ENCODE data around the gene SOS2. TPM values are rescaled to one million over a fixed set of nuclear protein-coding genes. Genes with fewer than 3 reads are reported as not detected.

SOS2 gene
- total RNA-seq, 2 donors from 2014 or later: 22.6 to 41.4 TPM

GRCh38 chr14:50109342-50109741, 122.0 kb downstream of the SOS2 start:
- WGBS: 65% methylated on average over 6 of the region's 6 CpGs
- H3K9me3 ChIP-seq: no peaks in the 10 kb centered on the region
- no peak overlapping the region for H3K27ac ChIP-seq
- H3K27me3 ChIP-seq (replicated peaks; ENCODE audit: insufficient read depth): no peaks in the 10 kb centered on the region
- H3K4me3 ChIP-seq: no peak overlapping the region
- no peaks in the 10 kb centered on the region for H3K4me1 ChIP-seq (replicated peaks)
- TF ChIP-seq POLR2AphosphoS5 (IDR thresholded peaks at IDR 0.05) (no peak), POLR2A (IDR thresholded peaks at IDR 0.05) (no peak)
- H3K36me3 ChIP-seq: no peaks in the 10 kb centered on the region
- intact Hi-C loops (cut with DNase I): loop anchor here (10.0 kb wide), 1 partner anchor 215 kb away; the partner anchor contains the start of gene ARF6
- DNase-seq (ENCODE audit: low spot score): no peak

GRCh38 chr14:50107850-50108249, 123.5 kb downstream of the SOS2 start:
- Histone ChIP-seq H3K4me1 (replicated peaks) (no peaks in the 10 kb centered on the region), H3K36me3 (no peaks in the 10 kb centered on the region), H3K27me3 (replicated peaks; ENCODE audit: insufficient read depth) (no peaks in the 10 kb centered on the region), H3K27ac (no peak overlapping the region), H3K4me3 (no peak overlapping the region), H3K9me3 (no peaks in the 10 kb centered on the region)
- DNase-seq (ENCODE audit: low spot score): no peak
- TF ChIP-seq CTCF (IDR thresholded peaks at IDR 0.05) (no peak), POLR2A (IDR thresholded peaks at IDR 0.05) (no peak)
- intact Hi-C loops (cut with DNase I): loop anchor here (10.0 kb wide), 1 partner anchor 213 kb away; the partner anchor contains the start of gene ARF6
- WGBS: 66% methylated on average over 2 of the region's 2 CpGs

- Histone ChIP-seq H3K27me3 (replicated peaks; ENCODE audit: insufficient read depth) (no peaks in the 10 kb centered on the region), H3K4me1 (replicated peaks) (peaks cover 3% of the 10 kb centered on the region), H3K27ac (no peak overlapping the region), H3K9me3 (no peaks in the 10 kb centered on the region), H3K4me3 (no peak overlapping the region), H3K36me3 (no peaks in the 10 kb centered on the region)
- intact Hi-C loops (cut with DNase I): loop anchor here (10.0 kb wide), 1 partner anchor 211 kb away; the partner anchor contains the start of gene ARF6
- WGBS: 81% methylated on average over 4 of the region's 4 CpGs
- DNase-seq (ENCODE audit: low spot score): no peak
- TF ChIP-seq CTCF (IDR thresholded peaks at IDR 0.05): no peak
These were observed 125.2 kb downstream of the SOS2 start for GRCh38 chr14:50106178-50106577.

- WGBS: 82% methylated on average over 6 of the region's 6 CpGs
- Histone ChIP-seq H3K4me1 (replicated peaks) (peaks cover 3% of the 10 kb centered on the region), H3K4me3 (no peak overlapping the region), H3K36me3 (no peaks in the 10 kb centered on the region), H3K9me3 (no peaks in the 10 kb centered on the region), H3K27me3 (replicated peaks; ENCODE audit: insufficient read depth) (no peaks in the 10 kb centered on the region), H3K27ac (no peak overlapping the region)
- no peak for DNase-seq (ENCODE audit: low spot score)
- TF ChIP-seq POLR2AphosphoS5 (IDR thresholded peaks at IDR 0.05) (no peak), POLR2A (IDR thresholded peaks at IDR 0.05) (no peak), CTCF (IDR thresholded peaks at IDR 0.05) (no peak)
- intact Hi-C loops (cut with DNase I): loop anchor here (5.0 to 10.0 kb wide), 2 partner anchors 209 to 236 kb away; partner anchors contain the start of gene ARF6
These were observed 127.8 kb downstream of the SOS2 start for GRCh38 chr14:50103558-50103957.

- WGBS: 58% methylated on average over 7 of the region's 7 CpGs
- intact Hi-C loops (cut with DNase I): loop anchor here (5.0 to 10.0 kb wide), 2 partner anchors 207 to 234 kb away; partner anchors contain the start of gene ARF6
These were observed 130.0 kb downstream of the SOS2 start for GRCh38 chr14:50101417-50101816.

More at GRCh38 chr14:50101417-50101816, 130.0 kb downstream of the SOS2 start:
- no peak for DNase-seq (ENCODE audit: low spot score)
- Histone ChIP-seq H3K36me3 (no peaks in the 10 kb centered on the region), H3K4me3 (no peak overlapping the region), H3K27ac (peak overlapping the region in 1 of 2 donors; percentile 53), H3K27me3 (replicated peaks; ENCODE audit: insufficient read depth) (no peaks in the 10 kb centered on the region), H3K4me1 (replicated peaks) (peaks cover 3% of the 10 kb centered on the region), H3K9me3 (no peaks in the 10 kb centered on the region)
- TF ChIP-seq POLR2A (IDR thresholded peaks at IDR 0.05): no peak
- TF ChIP-seq POLR2AphosphoS5 (IDR thresholded peaks at IDR 0.05): no peak
- TF ChIP-seq CTCF (IDR thresholded peaks at IDR 0.05): no peak

All from prostate gland (tissue), 2 donors.